22Rv1 (cell line): ENCODE results near the gene APBB2.

Experiments
- H3K27ac ChIP-seq: fragments of 450-650 bp; 2 replicates; pipeline ENCODE4 v1.5.1; 2017
- ZFX ChIP-seq: fragments of 450-650 bp; IDR thresholded peaks from 2 replicates; pipeline ENCODE4 v1.6.1; 2017; ENCODE audit warnings: antibody characterized with exemption, borderline replicate concordance
- TF ChIP-seq, protein P1 (sequence below): fragments of 450-650 bp; IDR thresholded peaks from 2 replicates; pipeline ENCODE4 v1.5.1; 2017; ENCODE audit warnings: mild to moderate bottlenecking

APBB2 gene

DNA sequence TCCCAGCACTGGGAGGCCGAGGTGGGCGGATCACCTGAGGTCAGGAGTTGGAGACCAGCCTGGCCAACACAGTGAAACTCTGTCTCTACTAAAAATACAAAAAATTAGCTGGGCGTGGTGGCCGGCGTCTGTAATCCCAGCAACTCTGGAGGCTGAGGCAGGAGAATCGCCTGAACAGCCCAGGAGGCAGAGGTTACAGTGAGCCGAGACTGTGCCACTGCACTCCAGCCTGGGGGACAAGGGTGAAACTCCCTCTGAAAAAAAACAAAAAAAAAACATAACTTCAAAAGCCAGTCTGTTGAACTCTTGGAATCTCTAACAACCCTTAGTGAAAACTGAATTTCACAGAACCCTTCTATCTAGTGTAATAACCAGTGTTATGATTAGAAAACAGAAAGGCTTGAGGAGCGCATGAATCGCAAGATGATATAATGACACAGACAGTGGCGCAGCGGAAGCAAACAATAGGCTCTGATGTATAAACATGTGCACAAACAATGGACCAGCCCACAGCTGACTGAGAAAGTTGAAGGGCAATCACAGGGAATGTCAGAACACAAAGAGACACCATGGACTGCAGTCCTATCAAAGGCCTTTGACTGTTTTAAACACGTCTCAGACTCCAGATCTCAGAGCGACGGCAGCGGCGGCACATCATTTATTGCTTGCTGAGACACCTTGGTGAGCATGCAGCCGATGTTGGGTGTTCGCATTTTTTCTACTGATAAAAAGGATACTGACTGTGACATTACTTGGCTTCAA, 383.0 kb downstream of the APBB2 start:
- TF ChIP-seq, protein P1, sequence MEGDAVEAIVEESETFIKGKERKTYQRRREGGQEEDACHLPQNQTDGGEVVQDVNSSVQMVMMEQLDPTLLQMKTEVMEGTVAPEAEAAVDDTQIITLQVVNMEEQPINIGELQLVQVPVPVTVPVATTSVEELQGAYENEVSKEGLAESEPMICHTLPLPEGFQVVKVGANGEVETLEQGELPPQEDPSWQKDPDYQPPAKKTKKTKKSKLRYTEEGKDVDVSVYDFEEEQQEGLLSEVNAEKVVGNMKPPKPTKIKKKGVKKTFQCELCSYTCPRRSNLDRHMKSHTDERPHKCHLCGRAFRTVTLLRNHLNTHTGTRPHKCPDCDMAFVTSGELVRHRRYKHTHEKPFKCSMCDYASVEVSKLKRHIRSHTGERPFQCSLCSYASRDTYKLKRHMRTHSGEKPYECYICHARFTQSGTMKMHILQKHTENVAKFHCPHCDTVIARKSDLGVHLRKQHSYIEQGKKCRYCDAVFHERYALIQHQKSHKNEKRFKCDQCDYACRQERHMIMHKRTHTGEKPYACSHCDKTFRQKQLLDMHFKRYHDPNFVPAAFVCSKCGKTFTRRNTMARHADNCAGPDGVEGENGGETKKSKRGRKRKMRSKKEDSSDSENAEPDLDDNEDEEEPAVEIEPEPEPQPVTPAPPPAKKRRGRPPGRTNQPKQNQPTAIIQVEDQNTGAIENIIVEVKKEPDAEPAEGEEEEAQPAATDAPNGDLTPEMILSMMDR = no peak
- no peak for TF ChIP-seq ZFX
- H3K27ac ChIP-seq = no peak overlapping the region

GRCh38 chr4:40829586-40829985, 384.8 kb downstream of the APBB2 start:
- TF ChIP-seq ZFX = no peak
- TF ChIP-seq, protein P1 = no peak
- H3K27ac ChIP-seq = no peak overlapping the region

- no peak for TF ChIP-seq ZFX
- TF ChIP-seq, protein P1 = no peak
- H3K27ac ChIP-seq = no peak overlapping the region
Measured at GRCh38 chr4:40828661-40829060, 385.7 kb downstream of the APBB2 start.

- H3K27ac ChIP-seq = no peak overlapping the region
- TF ChIP-seq, protein P1 = no peak
- TF ChIP-seq ZFX = no peak
Measured at GRCh38 chr4:40827758-40828157, 386.6 kb downstream of the APBB2 start.

DNA sequence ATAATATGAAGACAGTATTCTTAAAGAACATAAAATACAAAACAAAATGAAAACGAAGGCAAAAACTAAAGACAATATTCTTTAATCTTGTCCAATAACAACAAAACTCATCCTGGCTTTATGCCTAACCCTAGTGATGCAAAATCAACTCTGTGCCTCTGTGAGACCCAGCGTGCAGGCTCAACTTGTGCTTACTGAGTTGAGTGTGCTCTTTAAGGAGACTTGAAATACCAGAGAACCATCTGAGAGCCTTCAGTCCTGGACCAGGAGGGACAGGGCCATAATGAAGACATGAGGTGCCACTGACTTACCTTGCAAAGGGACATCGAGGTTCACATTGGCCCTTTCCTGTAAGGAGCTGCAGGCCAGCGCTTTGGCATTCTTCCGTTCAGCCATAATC, 387.5 kb downstream of the APBB2 start:
- H3K27ac ChIP-seq = no peak overlapping the region
- TF ChIP-seq, protein P1 = no peak
- TF ChIP-seq ZFX = no peak

DNA sequence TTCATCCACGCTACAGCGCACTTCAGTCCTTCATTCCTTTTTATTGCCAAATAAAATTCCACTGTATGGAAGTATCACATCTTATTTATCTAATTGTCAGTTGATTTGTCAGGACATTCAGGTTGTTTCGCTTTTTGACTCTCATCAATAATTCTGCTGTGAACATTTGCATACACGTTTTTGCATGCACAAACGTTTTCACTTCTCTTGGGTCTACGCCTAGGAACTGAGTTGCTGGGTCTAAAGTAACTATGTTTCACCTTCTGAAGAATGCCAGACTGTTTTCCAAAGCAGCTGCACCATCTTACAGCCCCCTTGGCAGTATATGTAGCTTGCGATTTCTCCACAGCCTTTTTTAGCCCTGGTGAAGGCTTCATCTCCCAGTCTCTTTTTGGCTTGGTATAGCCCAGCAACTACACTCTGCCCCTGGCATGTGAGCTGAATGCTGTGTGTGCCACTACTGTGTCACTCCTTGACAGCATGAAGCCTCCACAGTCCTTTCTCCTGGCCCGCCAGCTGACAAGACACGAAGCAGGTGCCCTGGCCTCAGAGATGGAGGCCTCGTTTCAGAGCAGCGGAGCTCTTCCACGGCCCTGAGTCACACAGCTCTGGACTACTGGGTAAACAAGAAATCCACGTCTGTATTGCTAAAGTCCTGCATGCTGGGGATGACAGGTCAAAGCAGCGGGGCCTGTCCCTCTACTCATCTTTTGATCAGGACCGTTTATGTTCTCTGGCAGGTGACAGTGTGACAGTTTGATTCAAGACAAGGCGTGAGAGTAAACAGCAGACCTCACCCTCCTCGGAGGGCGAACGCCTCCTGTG, 389.1 kb downstream of the APBB2 start:
- no peak overlapping the region for H3K27ac ChIP-seq
- TF ChIP-seq ZFX = no peak
- TF ChIP-seq, protein P1 = no peak
